ENCODE results near the gene PUM2. TPM values are rescaled to one million over a fixed set of nuclear protein-coding genes. Genes with fewer than 3 reads are reported as not detected.

Gene PUM2
- total and polyA plus RNA-seq, 2 of the 13 experiments (the other 11 are each of a cell fraction or from before 2014, with no cell fraction given), result 69.6 to 69.8 TPM

DNA sequence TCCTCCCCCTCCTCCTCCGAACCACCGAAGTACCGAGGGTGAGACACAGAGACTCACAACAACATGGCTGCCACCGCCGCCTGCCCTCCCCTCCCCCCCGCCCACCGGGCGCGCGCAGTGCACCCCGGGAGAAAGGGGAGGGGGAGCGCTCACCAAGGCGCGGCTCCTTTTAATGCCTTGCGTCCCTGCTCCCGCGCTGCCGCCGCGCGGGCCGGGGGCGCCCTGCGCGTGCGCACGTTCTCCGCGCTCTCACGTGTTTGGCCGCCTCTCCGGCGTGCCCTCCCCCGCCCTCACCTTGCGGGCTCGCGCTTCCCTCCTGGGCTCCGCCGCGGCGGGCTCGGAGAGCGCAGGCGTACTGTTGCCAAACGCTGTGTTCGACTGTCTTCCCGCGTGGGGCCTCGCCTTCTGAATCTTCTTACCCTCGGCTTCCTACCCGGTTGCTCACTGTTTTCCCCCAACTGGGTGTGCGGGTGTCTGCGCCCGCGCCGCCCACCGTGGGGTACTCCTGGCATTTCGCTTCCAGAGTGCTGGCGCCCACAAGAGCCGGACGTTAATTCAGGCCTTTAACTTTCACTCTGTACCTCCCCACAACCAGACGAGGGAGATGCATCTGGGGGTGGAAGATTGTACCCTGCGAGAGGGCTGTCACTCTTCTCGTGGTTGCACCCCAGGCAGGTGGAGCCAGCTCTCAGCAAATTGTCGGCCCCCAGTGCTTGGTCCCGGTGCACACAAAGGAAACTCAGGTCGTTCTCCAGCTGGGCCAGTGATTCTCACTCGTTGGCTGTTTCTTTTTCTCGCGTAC lies at the start of gene PUM2 (continued):
- TF ChIP-seq GPBP1L1 (CRISPR knock-in tag; IDR thresholded peaks at IDR 0.05) (no peak), ZNF724P (CRISPR knock-in tag; IDR thresholded peaks at IDR 0.05; ENCODE audit: borderline replicate concordance) (peak; percentile 46), ZNF225 (CRISPR knock-in tag; IDR thresholded peaks at IDR 0.05) (peak; percentile 87; the same call in 1 of the 2 replicates), ZBTB43 (CRISPR knock-in tag; conservative IDR thresholded peaks at IDR 0.05) (peak; percentile 94), ARNTL (CRISPR knock-in tag; IDR thresholded peaks at IDR 0.05) (peak; percentile 99), SALL2 (CRISPR knock-in tag; IDR thresholded peaks at IDR 0.05) (peak; percentile 93), ZNF619 (CRISPR knock-in tag; IDR thresholded peaks at IDR 0.05) (peak; percentile 90), TMF1 (CRISPR knock-in tag; IDR thresholded peaks at IDR 0.05; ENCODE audit: low read depth) (no peak; the same call in 1 of the 2 replicates), RFXANK (CRISPR knock-in tag; IDR thresholded peaks at IDR 0.05) (peak; percentile 47; the same call in 1 of the 2 replicates), NONO (IDR thresholded peaks at IDR 0.05) (no peak), NONO (CRISPR knock-in tag; conservative IDR thresholded peaks at IDR 0.05) (peak; percentile 58), ZNF652 (CRISPR knock-in tag; IDR thresholded peaks at IDR 0.05; ENCODE audit: borderline replicate concordance, low read depth) (no peak), ZNF460 (CRISPR knock-in tag; IDR thresholded peaks at IDR 0.05; ENCODE audit: borderline replicate concordance) (no peak; the same call in 1 of the 2 replicates), NRL (CRISPR knock-in tag; IDR thresholded peaks at IDR 0.05; ENCODE audit: borderline replicate concordance) (peak; percentile 98), ZNF776 (CRISPR knock-in tag; IDR thresholded peaks at IDR 0.05) (peak; percentile 34; the same call in 1 of the 2 replicates), ZNF354B (CRISPR knock-in tag; IDR thresholded peaks at IDR 0.05) (no peak), ZNF563 (CRISPR knock-in tag; IDR thresholded peaks at IDR 0.05) (peak; percentile 99), CC2D1A (CRISPR knock-in tag; IDR thresholded peaks at IDR 0.05) (0 out of 2 replicates have a peak, but pooled peaks have one; percentile 41), ZBTB38 (CRISPR knock-in tag; IDR thresholded peaks at IDR 0.05) (peak; percentile 89), NR3C1 (CRISPR knock-in tag; IDR thresholded peaks at IDR 0.05) (no peak)
- TF ChIP-seq, protein P1, sequence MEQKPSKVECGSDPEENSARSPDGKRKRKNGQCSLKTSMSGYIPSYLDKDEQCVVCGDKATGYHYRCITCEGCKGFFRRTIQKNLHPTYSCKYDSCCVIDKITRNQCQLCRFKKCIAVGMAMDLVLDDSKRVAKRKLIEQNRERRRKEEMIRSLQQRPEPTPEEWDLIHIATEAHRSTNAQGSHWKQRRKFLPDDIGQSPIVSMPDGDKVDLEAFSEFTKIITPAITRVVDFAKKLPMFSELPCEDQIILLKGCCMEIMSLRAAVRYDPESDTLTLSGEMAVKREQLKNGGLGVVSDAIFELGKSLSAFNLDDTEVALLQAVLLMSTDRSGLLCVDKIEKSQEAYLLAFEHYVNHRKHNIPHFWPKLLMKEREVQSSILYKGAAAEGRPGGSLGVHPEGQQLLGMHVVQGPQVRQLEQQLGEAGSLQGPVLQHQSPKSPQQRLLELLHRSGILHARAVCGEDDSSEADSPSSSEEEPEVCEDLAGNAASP (CRISPR knock-in tag; IDR thresholded peaks at IDR 0.05; ENCODE audit: borderline replicate concordance), result peak; percentile 55; the same call in 1 of the 2 replicates
- TF ChIP-seq, protein P2, sequence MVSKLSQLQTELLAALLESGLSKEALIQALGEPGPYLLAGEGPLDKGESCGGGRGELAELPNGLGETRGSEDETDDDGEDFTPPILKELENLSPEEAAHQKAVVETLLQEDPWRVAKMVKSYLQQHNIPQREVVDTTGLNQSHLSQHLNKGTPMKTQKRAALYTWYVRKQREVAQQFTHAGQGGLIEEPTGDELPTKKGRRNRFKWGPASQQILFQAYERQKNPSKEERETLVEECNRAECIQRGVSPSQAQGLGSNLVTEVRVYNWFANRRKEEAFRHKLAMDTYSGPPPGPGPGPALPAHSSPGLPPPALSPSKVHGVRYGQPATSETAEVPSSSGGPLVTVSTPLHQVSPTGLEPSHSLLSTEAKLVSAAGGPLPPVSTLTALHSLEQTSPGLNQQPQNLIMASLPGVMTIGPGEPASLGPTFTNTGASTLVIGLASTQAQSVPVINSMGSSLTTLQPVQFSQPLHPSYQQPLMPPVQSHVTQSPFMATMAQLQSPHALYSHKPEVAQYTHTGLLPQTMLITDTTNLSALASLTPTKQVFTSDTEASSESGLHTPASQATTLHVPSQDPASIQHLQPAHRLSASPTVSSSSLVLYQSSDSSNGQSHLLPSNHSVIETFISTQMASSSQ (IDR thresholded peaks at IDR 0.05; ENCODE audit: low read depth), result peak; percentile 14; the same call in 1 of the 2 replicates
- TF ChIP-seq, protein P2 (CRISPR knock-in tag; IDR thresholded peaks at IDR 0.05; ENCODE audit: borderline replicate concordance), result peak; percentile 79
